ENCODE results near the gene UHRF2. TPM values are rescaled to one million over a fixed set of nuclear protein-coding genes. Genes with fewer than 3 reads are reported as not detected.

The UHRF2 gene
- total RNA-seq, 2 experiments from 2014 or later: 77.3 to 77.9 TPM

- Mint-ChIP-seq H3K4me1 (no peaks in the 10 kb centered on the region), H3K27ac (no peak overlapping the region), H3K4me3 (no peak overlapping the region), H3K9me3 (no peaks in the 10 kb centered on the region), H3K27me3 (no peaks in the 10 kb centered on the region), H3K36me3 (ENCODE audit: low read depth) (no peaks in the 10 kb centered on the region)
- DNase-seq: no peak
- CTCF ChIA-PET: interaction anchor here (1.2 kb wide), 1 partner anchor 14 kb away, joined by 3 read pairs; no protein-coding TSS in a partner anchor
- POLR2A ChIA-PET: no interaction called here
These were observed 140.9 kb downstream of the UHRF2 start for GRCh38 chr9:6553866-6554265.

Other genes starting within 250 kb of the UHRF2 start
- gene IL33, start 197.4 kb upstream of the UHRF2 start, total RNA-seq: not detected
- not detected for gene TPD52L3, start 84.8 kb upstream of the UHRF2 start, total RNA-seq
- 1 to 10 TPM; 4.2 to 4.3 TPM for gene GLDC, start 232.5 kb downstream of the UHRF2 start, total RNA-seq

Data from activated CD4-positive, alpha-beta memory T cell treated with anti-CD3 and anti-CD28 coated beads, Interleukin-2, amount 10 ng/mL, durations not matched to agents 7 days and 5 days (primary cell).